Hematopoietic multipotent progenitor cell treated with erythropoietin and hydrocortisone succinate and interleukin-3 and kit ligand, for 4 days (in vitro differentiated cells): ENCODE measurements around the gene KRTAP10-12.
"Not testable (repeated sequence)": the region's sequence is repeated elsewhere in the genome, so short reads cannot be mapped to it uniquely, and the experiment has no call there.

Experiments used
- DNase-seq: peaks from one replicate; pipeline ENCODE4 v3.0.0-alpha.2; 2015

KRTAP10-12 gene

DNA sequence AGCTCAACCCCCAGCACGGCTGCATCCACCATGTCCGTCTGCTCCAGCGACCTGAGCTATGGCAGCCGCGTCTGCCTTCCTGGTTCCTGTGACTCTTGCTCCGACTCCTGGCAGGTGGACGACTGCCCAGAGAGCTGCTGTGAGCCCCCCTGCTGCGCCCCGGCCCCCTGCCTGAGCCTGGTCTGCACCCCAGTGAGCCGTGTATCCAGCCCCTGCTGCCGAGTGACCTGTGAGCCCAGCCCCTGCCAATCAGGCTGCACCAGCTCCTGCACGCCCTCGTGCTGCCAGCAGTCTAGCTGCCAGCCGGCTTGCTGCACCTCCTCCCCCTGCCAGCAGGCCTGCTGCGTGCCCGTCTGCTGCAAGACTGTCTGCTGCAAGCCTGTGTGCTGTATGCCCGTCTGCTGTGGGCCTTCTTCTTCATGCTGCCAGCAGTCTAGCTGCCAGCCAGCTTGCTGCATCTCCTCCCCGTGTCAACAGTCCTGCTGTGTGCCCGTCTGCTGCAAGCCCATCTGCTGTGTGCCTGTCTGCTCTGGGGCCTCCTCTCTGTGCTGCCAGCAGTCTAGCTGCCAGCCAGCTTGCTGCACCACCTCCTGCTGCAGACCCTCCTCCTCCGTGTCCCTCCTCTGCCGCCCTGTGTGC lies at the start of gene KRTAP10-12:
KRTAP10-12 (plus strand) TSS at position 1 of the 639 bp plus-strand sequence; CDS start at position 31, 30 bp downstream.
- DNase-seq = not testable (repeated sequence)

DNA sequence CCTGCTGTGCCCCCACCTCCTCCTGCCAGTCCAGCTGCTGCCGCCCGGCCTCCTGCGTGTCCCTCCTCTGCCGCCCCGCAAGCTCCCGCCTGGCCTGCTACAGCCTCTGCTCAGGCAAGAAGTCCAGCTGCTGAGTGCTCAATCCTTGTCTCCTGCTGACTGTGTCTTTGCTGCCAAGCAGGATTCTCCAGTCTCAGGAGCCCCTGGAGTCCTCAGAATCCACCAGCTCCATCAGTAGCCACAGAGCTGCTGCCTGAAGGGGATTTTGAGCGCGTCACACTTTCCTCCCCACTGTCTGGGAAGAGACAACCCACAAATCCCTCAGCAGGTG lies 49.8 kb upstream of the KRTAP10-12 start:
- no peak for DNase-seq

GRCh38 chr21:44648557-44649311 lies 48.2 kb upstream of the KRTAP10-12 start:
- DNase-seq = no peak

- no peak for DNase-seq
Observed at GRCh38 chr21:44649521-44650100, 47.4 kb upstream of the KRTAP10-12 start.

DNA sequence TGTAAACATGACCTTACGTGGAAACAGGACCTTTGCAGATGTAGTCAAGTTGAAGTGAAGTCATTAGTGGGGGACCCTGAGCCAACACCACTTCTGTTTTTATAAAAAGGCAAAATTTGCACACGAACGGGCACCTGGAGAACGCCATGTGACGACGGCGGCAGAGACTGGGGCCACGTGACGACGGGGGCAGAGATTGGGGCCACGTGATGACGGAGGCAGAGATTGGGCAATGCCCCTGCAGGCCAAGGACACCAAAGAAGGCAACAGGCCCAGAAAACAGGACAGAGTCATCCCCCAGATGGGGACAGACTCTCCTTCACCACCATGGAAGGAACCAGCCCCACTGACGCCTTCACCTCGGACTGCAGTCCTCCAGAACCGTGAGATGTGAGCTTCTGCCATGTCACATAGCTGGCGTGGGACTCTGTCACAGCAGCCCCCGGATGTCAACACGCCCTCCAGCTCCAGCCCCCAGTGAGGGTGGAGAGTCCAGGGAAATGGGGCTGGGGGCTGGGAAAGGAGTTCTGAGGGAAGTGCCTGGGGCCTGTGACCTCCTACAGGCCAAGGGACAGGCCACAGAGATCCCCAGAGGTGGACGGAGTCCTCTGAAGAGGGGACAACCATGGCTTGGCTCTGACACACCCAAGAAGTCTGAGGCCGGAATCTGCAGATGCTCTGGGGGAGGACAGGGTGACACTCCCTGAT lies 46.6 kb upstream of the KRTAP10-12 start:
- DNase-seq = no peak

DNA sequence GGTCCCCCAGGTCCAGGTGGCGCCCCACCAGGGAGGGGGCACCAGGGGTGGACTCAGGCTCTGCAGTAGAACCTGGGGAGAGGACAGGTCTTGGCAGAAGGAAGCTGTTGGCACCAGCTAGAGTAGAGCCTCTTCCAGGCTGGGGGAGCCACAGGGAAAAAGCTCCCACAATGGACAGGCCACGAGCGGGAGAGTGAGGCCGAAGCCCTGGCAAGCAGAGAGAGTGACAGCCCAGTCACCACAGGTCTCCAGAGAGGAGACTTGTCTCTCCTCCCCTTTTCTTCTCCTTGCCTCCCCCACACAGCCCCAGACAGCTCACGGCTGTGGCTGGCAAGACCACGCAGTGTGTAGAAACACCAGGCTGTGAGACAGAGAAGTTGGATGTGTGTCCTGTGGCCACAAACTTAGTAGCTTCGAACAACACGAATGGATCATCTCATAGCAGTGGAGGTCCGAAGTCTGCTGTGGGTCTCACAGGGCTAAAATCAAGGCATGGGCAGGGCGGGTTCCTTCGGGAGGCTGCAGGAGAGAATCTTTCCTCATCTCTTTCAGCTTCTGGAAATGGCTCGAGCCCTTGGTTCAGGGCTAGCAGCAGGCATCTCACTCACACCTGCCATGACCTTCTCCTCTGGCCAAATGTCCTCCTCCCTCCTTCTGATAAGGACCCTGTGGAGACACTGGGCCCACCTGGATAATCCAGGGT lies 45.8 kb upstream of the KRTAP10-12 start:
- no peak for DNase-seq

DNA sequence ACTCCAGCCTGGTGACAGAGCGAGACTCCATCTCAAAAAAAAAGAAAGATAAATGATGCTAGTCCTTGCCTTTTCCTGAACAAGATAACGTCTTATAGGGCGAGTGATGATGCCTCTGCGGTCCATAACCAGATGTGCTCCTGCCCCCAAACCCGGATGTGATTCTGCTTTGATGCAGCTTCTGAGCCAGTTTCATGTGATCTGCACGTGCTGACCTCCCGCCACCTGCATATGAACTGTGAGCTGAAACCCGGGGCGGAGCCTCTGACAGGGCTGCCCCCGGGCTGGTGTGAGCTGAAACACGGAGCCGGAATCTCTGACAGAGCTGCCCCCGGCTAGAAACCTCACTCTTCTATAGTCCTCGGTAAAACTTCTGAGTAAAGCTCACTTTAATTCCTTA lies 43.8 kb upstream of the KRTAP10-12 start:
- no peak for DNase-seq

DNA sequence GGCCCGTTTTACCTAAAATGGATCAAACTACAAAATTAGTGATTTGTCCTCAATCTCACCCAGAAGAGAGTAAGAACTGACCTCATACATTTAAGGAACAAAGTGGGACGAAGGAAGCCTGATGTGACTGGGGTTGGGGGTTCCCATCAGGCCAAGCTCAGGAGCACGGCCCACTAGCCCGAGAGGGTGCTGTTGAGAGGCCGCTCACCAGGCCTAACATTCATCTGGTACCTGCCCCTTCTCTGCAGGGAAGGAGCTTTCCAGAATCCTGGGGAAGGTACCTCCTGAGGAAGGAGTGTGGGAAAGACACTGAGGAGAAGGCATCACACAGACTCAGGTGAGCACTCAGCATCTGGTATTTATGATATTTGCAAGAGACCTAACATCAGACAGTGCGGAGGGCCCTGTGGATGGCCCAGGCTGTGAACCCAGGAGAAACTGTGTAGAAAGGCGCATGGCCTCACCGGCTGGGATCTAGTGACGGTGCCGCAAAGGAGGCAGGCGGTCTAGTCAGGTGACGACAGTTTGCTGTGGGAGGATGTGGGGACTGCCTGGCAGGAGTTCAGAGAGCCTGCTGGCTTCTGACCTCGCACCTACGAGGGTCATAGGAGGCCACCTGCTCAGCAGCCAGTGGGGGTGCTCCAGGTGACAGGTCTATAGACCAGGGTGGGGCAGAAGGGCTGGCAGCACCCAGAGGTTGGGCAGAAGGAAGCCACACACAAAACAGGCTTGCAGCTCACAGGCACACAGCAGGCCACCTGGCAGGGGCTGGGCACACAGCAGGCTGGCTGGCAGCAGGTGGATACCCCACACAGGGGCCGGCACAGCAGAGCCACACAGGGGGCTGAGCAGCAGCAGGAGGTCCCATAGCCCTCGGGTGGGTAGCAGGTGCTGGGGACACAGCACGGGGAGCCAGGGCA lies 43.1 kb upstream of the KRTAP10-12 start:
- DNase-seq = no peak

GRCh38 chr21:44654576-44655175 lies 42.3 kb upstream of the KRTAP10-12 start, which contains the start of gene KRTAP12-4:
TSS of gene KRTAP12-4 (minus strand) at chr21:44654659. CDS start at chr21:44654614, 45 bp downstream.
- no peak for DNase-seq

- no peak for DNase-seq
Observed at GRCh38 chr21:44656868-44657267, 40.1 kb upstream of the KRTAP10-12 start.

GRCh38 chr21:44657635-44658540 lies 39.1 kb upstream of the KRTAP10-12 start, which contains the start of gene KRTAP12-3:
TSS of gene KRTAP12-3 (plus strand) at chr21:44657932. CDS start at chr21:44657980, 48 bp downstream.
- DNase-seq = no peak

DNA sequence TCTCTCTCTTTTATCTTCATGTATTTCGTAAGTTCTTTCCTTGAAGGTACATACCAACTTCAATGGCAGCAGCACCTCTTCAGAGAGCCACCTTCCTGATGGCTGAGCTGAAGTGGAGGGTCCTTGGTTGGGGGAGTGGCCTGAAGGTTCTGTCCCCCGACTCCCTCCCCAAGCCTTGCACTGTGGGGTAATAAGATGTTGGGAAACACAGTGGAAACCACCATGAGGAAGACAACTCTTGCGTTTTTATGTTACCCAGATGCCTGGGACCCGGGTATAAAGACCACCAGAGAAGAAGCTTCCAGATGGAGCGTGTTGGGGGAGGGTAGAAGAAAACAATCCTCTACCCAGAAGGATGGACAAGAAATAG lies 38.4 kb upstream of the KRTAP10-12 start:
- DNase-seq = no peak

- no peak for DNase-seq
Observed at GRCh38 chr21:44658913-44659595, 37.9 kb upstream of the KRTAP10-12 start.

DNA sequence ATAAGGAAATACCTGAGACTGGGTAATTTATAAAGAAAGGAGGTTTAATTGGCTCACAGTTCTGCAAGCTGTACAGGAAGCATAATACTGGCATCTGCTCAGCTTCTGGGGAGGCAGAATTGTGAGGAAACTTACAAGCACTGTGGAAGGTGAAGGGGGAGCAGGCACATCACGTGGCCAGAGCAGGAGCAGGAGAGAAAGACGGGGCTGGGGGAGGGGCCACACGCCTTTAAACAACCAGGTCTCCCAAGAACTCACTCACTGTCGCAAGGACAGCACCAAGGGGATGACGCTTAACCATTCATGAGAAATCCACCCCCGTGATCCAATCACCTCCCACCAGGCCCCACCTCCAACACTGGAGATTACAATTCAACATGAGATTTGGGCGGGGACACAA lies 35.4 kb upstream of the KRTAP10-12 start:
- not testable (repeated sequence) for DNase-seq

GRCh38 chr21:44664691-44665090 lies 32.3 kb upstream of the KRTAP10-12 start:
- DNase-seq = no peak

- no peak for DNase-seq
Observed at GRCh38 chr21:44666401-44667320, 30.3 kb upstream of the KRTAP10-12 start, which contains the start of gene KRTAP12-2. TSS of gene KRTAP12-2 (minus strand) at chr21:44666927. CDS start at chr21:44666886, 41 bp downstream.

DNA sequence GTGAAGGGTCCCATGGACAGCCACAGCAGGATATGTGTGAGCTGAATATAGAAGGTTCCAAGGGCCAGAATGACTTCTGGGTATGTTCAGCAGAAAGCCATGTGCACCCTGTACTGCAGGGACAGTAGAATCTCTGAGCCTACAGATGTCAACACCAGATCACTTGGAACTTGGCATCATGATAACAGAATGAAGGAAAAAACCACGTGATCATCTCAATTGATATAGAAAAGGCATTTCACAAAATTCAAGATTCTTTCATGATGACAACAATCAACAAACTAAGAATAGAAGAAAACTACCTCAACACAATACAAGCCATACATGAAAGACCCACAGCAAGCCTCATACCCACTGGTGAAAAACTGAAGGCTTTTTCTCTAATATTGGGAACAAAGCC lies 29.4 kb upstream of the KRTAP10-12 start:
- DNase-seq = no peak
